ENCODE data around the gene LIMK2.
A peak's percentile ranks its signal among the peaks of the same experiment; 100 is the strongest.
"Not testable (repeated sequence)": the region's sequence is repeated elsewhere in the genome, so short reads cannot be mapped to it uniquely, and the experiment has no call there.

Gene LIMK2

DNA sequence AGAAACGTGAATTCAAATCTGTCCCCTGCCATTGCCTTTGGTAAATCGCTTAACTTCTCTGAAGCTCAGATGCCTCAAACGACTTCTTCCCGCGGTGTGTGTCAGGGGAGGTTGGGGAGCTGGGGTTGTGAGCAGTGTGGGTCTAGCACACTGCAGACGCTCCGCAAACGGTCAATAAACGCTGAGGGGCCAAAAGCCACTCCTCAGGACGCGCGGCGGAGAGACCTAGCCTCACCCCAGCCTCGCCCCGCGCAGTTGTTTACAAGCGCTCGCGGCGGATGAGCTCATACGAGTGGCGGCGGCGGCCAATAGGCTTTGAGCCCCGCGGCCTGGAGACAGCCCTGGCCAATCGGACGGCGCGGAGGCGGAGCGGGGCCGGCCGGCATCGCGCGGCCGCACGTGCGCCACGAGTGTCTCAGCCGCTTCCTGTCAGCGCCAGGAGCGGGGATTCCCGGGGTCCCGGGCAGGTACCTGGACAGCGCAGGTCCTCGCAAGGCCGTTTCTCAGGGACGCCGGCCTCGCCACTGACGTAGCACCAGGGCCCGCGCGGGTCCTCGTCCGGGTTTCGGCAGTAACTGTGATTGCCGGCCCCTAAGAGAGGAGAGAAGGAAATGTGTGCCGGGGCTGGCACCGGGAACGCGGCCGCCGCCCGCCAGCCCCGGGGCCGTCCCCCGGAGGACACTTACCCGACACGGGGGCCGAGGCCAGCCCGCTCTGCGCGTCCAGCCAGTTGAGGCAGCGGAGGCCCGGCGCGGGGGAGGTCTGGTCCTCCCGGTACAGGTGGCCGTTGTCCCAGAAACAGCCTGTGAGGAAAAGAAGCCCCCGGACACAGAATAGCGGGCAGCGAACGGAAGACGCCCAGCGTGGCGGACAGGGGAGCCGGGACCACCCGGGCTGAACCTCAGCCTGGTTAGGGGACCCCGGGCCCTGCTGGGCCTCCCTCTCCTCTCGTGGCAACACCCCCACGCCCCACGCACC, 78.7 kb downstream of the LIMK2 start:
- peak; percentile 83 to 92 for DNase-seq (ENCODE audit: low read depth in 2 of 2)

GRCh38 chr22:31291481-31292235, 79.6 kb downstream of the LIMK2 start:
- no peak for DNase-seq (ENCODE audit: low read depth in 2 of 2)

- peak; percentile 71 to 76 for DNase-seq (ENCODE audit: low read depth in 2 of 2)
Measured at GRCh38 chr22:31292236-31292989, 80.3 kb downstream of the LIMK2 start, which contains the start of gene PIK3IP1. PIK3IP1 (minus strand) TSS chr22:31292488; CDS start chr22:31292344, 144 bp downstream.

- DNase-seq (ENCODE audit: low read depth in 2 of 2) = no peak
Measured at GRCh38 chr22:31295360-31295759, 83.3 kb downstream of the LIMK2 start.

GRCh38 chr22:31295831-31296657, 83.9 kb downstream of the LIMK2 start:
- no peak for DNase-seq (ENCODE audit: low read depth in 2 of 2)

DNA sequence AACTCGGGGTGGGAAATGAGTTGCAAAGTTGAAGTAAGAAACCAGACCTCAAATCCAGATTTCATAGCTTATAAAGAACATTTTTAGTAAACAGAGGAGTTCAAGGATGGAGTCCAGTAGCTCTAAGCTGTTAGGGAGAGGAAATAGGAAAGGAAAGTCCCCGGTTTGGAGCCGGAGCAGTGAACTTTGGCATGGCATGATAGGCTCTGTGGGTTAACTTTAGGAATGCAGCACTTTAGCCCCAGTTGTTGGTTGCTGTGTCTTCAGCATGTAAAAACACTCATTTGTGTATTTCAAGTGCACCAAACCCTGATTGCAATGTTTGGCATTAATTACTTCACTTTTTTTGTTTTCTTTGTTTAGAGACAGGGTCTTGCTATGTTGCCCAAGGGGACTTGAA, 88.8 kb downstream of the LIMK2 start:
- no peak for DNase-seq (ENCODE audit: low read depth in 2 of 2)

- no peak for DNase-seq (ENCODE audit: low read depth in 2 of 2)
Measured at GRCh38 chr22:31302006-31302405, 89.9 kb downstream of the LIMK2 start.

- DNase-seq (ENCODE audit: low read depth in 2 of 2) = no peak
Measured at GRCh38 chr22:31302537-31302936, 90.4 kb downstream of the LIMK2 start.

DNA sequence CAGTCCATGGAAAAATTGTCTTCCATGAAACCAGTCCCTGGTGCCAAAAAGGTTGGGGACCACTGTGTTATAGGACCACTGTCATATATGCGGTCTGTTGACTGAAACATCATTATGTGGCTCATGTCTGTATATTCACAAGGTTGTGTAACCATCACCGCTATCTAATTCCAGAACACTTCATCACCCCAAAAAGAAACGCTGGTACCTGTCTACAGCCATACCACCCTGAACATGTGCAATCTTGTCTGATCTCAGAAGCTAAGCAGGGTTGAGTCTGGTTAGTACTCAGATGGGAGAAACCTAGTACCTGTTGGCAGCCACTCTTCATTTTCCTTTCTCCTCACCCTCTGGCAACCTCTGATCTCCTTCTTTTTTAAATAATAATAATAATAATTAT, 93.1 kb downstream of the LIMK2 start:
- DNase-seq (ENCODE audit: low read depth in 2 of 2) = no peak

DNA sequence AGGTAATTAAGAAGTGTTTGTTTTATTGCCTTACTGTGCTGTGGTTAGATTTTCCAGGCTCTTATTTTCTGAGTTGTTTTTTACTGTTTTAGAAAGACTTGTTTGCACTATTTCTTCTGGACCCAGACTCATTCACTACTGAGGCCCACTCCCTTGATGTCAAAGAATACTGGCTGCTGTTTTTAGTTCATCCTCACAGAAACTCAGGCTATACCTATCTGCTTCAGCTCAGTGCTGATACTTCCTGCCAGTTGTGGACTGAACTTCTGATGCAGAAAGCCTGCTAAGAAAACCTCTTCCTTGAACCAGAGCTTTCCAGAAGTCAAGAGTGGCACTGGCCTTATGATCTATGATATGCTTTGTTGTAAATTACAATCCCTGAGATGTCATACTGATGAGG, 96.1 kb downstream of the LIMK2 start:
- no peak for DNase-seq (ENCODE audit: low read depth in 2 of 2)

DNA sequence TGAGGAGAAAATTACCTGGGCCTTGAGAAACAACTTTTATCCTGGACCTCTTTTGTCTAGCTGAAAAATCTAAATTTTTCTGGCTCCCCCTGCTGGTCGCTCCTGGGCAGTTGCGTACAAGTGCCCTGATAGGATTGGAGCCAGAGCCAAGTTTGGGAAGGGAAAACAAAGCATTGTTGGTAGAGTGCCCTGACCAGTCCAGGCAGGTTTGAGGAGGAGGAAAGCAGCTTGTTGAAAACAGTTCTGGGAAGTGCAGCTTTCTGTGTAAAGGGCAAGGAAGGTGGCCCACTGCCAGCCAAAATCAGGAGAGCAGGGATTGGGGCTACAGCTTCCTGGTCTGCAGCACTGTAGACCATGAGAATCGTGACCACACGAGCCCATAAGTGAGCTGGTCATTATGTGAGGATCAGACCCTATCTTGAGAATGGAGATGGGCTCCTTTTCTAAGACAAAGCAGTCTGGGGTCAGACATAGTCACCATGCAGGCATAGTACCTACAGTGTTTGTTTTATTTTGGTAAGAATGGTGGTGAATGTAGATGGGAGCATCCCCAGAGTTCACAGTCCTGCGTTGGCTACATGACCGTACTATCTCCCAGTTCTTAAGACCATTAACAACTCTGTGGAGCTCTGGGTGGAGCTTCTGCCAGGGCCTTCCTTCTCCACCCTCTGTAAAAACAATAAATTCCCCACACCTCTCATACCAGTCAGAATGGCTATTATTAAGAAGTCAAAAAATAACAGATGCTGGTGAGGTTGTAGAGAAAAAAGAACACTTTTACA, 101.5 kb downstream of the LIMK2 start:
- peak in 1 of 2 donors; percentile 57 for DNase-seq (ENCODE audit: low read depth in 2 of 2)

GRCh38 chr22:31314220-31314619, 102.1 kb downstream of the LIMK2 start:
- not testable (repeated sequence) for DNase-seq (ENCODE audit: low read depth in 2 of 2)

- no peak for DNase-seq (ENCODE audit: low read depth in 2 of 2)
Measured at GRCh38 chr22:31321421-31321820, 109.3 kb downstream of the LIMK2 start.

DNA sequence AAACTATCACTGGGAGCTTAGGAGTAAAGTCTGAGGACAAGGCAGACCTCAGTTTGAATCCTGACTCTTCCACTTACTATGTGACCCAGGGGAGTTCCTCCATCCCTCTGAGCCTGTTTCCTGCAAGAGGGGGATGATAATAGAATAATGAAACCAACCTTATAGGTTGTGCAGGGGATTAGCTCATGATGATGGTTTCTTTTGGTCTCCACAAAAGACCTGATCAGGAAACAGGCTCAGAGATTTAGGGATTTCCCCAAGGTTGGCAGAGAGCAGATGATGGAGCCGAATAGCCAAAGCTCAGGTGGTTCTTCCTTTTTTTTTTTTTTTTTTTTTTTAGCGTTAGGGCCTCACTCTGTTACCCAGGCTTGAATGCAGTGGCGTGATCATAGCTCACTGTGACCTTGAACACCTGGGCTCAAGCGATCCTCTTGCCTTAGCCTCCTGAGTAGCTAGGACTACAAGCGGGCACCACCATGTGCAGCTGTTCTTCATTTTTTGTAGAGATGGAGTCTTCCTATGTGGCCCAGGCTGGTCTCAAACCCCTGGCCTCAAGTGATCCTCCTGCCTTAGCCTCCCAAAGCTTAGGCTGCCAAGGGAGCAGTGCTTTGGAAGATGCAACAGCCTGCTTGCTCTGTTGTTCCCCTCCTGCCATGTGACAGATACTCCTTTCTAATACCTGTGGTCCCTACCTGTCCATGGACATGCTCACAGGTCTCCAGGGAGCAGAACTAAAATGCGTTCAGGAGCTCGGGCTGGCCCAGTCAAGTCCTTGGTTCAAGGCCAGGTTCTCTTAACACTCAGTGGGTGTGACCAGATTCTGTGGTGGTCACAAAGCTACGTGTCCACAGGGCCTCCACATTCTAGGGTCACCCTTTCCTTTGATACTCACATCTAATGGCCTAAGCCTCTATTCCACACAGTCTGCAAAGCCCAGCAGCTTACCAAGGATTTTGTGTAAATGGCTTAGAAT, 111.8 kb downstream of the LIMK2 start:
- DNase-seq (ENCODE audit: low read depth in 2 of 2) = no peak

- DNase-seq (ENCODE audit: low read depth in 2 of 2) = no peak
Measured at GRCh38 chr22:31326877-31327276, 114.8 kb downstream of the LIMK2 start.

GRCh38 chr22:31327806-31328543, 115.9 kb downstream of the LIMK2 start:
- DNase-seq (ENCODE audit: low read depth in 2 of 2) = no peak

DNA sequence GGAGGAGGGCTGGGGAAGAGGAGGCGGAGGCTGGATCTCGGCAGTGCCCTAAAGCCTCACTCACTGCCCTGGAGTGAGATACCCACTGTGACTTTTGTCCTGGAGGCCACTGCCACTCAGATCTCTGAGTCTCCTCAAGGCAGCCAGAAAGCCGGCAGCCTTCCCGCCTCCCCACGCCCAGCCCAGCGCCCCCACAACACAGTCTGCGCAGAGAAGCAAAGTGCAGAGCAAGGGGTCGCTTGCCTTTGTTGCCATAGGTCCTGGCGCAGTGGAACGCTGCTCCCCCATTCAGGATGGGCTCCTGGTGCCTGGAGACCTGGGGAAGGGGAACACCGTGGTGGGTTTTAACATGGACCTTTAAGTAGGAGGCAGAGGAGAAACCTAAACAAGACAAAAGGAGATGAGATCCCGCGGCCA, 116.5 kb downstream of the LIMK2 start:
- DNase-seq (ENCODE audit: low read depth in 2 of 2) = no peak

- DNase-seq (ENCODE audit: low read depth in 2 of 2) = no peak
Measured at GRCh38 chr22:31329029-31329428, 116.9 kb downstream of the LIMK2 start.
